ENCODE measurements around the gene LRRC43. TPM values are rescaled to one million over a fixed set of nuclear protein-coding genes. Genes with fewer than 3 reads are reported as not detected.

LRRC43 gene
- total RNA-seq, 1 experiment from 2014 or later: 0.46 TPM

DNA sequence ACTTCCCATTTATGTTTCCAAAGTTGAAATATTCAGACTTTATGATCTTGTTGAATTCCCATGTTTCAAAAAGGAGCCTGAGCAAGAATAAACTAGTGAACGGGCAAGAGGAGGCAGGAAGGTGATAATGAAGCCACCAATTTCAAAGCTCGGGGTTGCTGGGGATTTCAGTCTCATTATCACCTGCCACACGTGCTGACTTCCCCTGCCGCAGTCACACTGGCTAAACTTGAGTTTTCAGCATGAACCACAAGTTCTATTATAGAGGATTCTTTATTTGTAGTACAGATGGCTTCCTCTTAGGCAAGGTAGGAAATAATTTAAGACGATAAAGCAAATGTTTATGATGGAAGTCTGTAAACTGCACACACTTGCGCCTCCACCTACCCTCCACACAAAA, 61.0 kb downstream of the LRRC43 start:
- Histone ChIP-seq H2AK5ac (ENCODE audit: insufficient read length, low read length) (no peak overlapping the region), H3K14ac (ENCODE audit: insufficient read depth, low read length) (no peak overlapping the region), H4K8ac (replicated peaks; ENCODE audit: insufficient read length, low read depth, low read length) (no peak overlapping the region), H3K27ac (ENCODE audit: insufficient read length, low read depth, low read length) (no peak overlapping the region), H3K56ac (ENCODE audit: insufficient read length, low read depth, low read length) (no peak overlapping the region), H3K9me3 (ENCODE audit: control insufficient read depth, low read depth, low read length) (no peaks in the 10 kb centered on the region), H3K18ac (ENCODE audit: insufficient read length, low read depth, low read length) (no peak overlapping the region), H2BK12ac (ENCODE audit: insufficient read length, low read depth, low read length) (no peak overlapping the region), H3K23ac (ENCODE audit: insufficient read length, low read depth, low read length) (no peak overlapping the region), H2BK5ac (ENCODE audit: insufficient read length, low read length) (no peak overlapping the region), H3K23me2 (ENCODE audit: insufficient read length, low read depth, low read length, poor library complexity, severe bottlenecking) (no peaks in the 10 kb centered on the region), H4K5ac (ENCODE audit: insufficient read length, low read depth, low read length) (no peak overlapping the region), H4K91ac (ENCODE audit: insufficient read length, low read depth, low read length) (no peak overlapping the region), H3K4me2 (ENCODE audit: insufficient read depth, insufficient read length, low read length) (no peak overlapping the region), H3K4me1 (ENCODE audit: insufficient read depth, low read length) (no peaks in the 10 kb centered on the region), H2AFZ (ENCODE audit: low read length) (no peak overlapping the region), H3K9ac (ENCODE audit: extremely low read depth, insufficient read length, low read length) (no peak overlapping the region), H3K79me2 (ENCODE audit: insufficient read depth, low read length) (no peaks in the 10 kb centered on the region), H2BK15ac (ENCODE audit: low read depth, low read length) (no peak overlapping the region), H3K27me3 (ENCODE audit: insufficient read depth, low read length) (no peaks in the 10 kb centered on the region), H4K20me1 (ENCODE audit: control insufficient read depth, insufficient read depth, insufficient read length) (no peaks in the 10 kb centered on the region), H3K4ac (ENCODE audit: low read depth, low read length) (no peak overlapping the region), H2BK120ac (ENCODE audit: low read depth, low read length, poor library complexity, severe bottlenecking) (no peak overlapping the region), H3T11ph (ENCODE audit: low read length) (no peak overlapping the region), H2BK20ac (ENCODE audit: low read depth, low read length, poor library complexity, severe bottlenecking) (no peak overlapping the region), H3K79me1 (ENCODE audit: insufficient read depth, low read depth, low read length, poor library complexity, severe bottlenecking) (no peaks in the 10 kb centered on the region)
- Mint-ChIP-seq H3K4me3 (no peak overlapping the region), H3K27ac (no peak overlapping the region), H3K9me3 (no peaks in the 10 kb centered on the region), H3K27me3 (ENCODE audit: low read depth) (no peaks in the 10 kb centered on the region), H3K36me3 (ENCODE audit: insufficient read depth in 1 of 3, low read depth in 3 of 3) (peaks cover 3 to 41% (median 17%) of the 10 kb centered on the region in 3 experiments), H3K4me1 (no peaks in the 10 kb centered on the region)
- TF ChIP-seq, protein P1, sequence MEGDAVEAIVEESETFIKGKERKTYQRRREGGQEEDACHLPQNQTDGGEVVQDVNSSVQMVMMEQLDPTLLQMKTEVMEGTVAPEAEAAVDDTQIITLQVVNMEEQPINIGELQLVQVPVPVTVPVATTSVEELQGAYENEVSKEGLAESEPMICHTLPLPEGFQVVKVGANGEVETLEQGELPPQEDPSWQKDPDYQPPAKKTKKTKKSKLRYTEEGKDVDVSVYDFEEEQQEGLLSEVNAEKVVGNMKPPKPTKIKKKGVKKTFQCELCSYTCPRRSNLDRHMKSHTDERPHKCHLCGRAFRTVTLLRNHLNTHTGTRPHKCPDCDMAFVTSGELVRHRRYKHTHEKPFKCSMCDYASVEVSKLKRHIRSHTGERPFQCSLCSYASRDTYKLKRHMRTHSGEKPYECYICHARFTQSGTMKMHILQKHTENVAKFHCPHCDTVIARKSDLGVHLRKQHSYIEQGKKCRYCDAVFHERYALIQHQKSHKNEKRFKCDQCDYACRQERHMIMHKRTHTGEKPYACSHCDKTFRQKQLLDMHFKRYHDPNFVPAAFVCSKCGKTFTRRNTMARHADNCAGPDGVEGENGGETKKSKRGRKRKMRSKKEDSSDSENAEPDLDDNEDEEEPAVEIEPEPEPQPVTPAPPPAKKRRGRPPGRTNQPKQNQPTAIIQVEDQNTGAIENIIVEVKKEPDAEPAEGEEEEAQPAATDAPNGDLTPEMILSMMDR (conservative IDR thresholded peaks at IDR 0.05): no peak
- no CpG with 5 or more reads among the region's 6 CpGs for WGBS (ENCODE audit: extremely low coverage, insufficient read length, low lambda C conversion rate)
- no peak for DNase-seq
